NCI-H2196 (cell line): ENCODE measurements around the gene RASGRF2.
"Not testable (repeated sequence)": the region's sequence is repeated elsewhere in the genome, so short reads cannot be mapped to it uniquely, and the experiment has no call there.

Experiments used
- DNase-seq: peaks from one replicate; lab custom pipeline; 2025; ENCODE audit not compliant: unreplicated experiment; lab: John Stamatoyannopoulos, UW

Gene RASGRF2

DNA sequence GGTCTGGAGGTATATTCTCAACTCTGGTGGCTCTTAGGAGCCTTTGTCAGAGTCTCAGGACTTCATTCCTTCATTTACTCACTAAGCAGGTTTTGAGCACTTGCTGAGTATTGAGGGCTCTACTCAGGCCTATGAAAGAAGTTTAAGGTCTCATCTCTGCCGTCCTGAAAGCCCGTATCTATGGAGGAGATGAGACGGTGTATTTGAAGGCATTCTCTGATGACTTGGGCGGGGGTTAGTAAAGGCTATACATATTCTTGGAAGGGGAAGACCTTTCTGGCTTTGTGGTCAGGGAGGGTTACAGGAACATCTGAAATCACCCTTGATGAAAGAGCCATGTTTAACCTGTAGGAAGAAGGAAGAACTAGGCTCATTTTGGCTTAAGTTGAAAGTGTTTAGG is 21.9 kb downstream of the RASGRF2 start:
- no peak for DNase-seq

DNA sequence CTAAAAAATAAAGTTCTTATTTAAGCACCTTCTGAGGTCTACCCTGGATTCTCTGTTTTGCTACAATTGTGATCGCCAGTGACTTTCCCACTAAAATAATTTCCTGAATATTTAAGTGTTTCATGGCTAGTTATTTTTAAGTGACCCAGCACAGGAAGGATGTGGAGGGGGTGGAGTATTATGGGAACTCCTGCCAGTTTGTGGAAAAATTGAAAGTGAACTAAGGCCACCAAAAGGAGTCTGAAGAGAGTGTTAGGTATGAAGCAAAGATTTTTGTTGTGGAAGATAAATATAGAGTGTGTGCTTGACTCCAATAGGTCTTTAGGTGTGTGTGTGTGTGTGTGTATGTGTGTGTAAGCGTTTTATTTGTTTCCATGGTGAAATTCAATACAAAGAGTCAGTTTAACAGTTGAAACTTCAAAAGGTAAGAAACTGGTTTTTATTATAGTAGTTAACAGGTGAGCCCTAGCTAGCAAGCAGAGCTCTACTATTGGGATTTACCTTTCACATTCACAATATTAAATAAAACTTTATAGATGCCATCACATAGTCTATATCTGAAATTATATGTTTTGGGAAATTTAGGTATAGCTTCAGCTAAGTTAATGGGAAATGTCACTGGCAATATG is 25.6 kb downstream of the RASGRF2 start:
- no peak for DNase-seq

DNA sequence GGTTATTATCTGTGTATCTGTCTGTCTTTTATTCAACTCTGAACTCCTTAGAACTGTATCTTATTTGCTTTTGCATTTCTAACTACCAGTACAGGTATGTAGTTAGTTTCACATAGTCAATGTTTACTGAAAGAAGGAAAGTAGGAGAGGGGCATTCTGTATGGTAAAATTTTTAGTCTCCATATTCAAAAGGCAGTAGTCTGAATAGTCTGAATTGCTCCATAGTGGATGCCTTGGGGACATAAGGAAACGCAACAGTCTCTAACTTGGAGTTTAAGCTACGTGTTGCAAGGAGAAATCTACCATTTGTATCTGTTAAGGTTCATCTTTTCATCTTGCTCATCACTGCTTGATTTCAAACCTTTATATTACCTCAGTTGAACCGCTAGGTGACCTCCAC is 26.2 kb downstream of the RASGRF2 start:
- no peak for DNase-seq

DNA sequence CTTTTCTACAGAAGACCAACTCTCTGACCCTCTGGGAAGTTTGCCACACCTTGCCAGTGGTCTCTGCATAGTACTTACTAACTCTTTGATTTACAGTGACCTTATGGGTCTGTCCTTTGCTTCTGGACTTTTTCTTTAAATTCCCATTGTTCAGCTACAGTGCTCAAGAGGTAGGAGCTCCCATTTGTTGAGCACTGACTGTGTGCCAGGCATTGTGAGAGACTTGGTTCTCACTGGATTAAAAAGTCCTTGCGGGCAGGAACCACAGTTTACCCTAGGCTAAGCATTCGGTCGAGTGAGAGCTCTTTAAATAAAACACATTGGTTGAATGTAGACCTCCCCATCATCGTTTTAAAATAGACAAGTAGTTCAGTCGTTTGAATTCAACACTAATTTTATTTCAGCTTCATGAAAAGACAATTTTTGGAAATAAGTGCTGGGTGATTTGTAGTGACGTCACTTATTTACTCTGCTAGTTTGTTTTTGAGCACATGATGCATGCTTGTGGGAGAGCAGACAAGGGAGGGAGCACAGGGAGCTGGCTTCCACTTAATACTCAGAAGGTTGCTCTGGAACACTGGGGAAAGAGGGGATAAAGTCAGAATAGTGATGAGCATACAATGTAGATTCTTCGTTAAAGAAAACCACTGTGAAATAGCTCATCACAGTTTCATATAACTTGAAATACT is 27.1 kb downstream of the RASGRF2 start:
- no peak for DNase-seq

DNA sequence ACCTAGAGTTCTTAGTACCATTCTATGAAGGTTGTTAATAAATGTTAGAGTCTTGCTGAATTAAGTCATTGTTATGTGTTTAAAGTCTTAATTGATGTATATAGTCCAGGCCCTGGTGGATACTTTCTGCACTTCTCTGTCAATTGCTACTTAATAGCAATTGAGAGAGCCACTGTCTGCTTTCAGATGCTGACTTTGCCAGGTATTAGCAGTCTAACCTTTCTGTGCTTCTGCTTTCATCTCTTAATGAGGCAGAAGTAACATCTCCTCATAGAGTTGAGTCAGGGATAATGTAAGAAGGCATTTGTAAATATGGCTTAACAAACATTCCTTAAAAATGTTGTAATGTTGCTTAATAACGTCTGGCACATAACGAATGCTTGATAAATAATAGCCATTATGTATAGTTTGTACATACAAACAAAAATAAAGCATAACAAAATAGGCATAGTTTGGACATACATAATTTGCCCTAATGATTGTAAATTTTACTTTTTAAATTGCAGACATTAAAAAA is 28.3 kb downstream of the RASGRF2 start:
- DNase-seq = no peak

DNA sequence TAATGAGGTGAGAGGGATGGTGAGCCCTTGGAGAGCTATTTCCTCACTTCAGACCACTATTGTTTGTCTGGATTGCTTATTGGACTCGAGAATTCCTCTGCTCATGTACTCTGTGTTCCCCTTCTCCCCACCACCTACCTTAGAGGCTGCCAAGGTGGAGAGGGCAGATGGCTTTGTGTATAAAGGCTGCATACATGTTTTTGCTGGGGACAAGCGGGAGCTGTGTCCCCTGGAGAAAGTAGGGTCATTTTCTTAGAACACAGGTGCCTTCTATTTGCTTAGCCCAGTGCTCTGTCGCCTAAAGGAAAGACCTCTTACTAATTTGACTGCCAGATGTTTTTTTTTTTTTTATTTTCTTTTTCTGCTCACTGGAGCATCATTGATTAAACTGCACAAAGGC is 29.7 kb downstream of the RASGRF2 start:
- DNase-seq = no peak

DNA sequence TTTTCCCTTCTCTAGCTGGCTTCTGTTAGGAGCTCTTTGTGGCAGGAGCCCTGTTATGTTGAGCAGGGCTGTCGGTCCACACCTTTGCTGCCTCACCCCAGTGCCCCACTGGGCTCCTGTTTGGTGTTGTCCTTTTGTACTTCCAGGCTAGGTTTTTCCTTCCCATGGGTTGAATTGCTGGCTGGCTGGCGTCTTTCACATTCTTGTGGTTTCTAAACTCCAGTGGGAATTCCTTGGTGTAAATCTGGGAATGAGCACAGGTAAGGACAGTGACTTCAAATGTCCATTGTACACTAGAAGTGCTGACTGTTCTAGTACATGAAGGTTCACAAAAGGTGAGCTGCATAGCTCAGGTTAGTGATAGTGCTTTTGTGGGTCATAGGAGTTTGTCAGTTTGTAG is 30.4 kb downstream of the RASGRF2 start:
- no peak for DNase-seq

DNA sequence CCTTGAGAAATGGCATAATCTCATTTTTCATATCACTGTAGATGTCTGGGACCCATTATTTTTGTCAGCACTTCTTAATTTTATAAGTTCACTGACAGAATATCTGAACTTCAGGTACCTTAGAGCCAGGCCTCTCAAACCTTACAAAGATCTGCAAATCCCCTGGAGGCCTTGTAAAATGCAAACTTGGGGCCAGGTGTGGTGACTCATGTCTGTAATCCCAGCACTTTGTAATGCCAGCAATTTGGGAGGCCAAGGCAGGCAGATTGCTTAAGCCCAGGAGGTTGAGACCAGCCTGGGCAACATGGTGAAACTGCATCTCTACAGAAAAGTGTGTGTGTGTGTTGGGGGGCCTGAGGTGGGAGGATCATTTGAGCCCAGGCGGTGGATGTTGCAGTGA is 30.8 kb downstream of the RASGRF2 start:
- DNase-seq = no peak

DNA sequence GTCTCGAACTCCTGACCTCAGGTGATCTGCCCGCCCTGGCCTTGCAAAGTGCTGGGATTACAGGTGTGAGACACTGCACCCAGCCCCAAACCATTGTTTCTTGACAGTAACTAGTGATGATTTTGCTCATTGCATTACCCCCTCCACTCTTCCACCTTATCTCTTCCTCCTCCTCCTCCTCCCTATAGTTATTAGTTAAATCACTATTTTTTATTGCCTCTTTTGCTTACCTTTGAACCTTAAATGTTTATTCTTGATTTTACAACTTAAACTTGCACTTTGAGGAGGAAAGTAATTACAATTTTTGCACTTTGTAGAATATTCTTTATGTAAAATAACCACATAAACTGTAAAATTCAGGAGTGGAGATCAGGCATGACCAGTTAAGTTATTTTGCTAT is 35.7 kb downstream of the RASGRF2 start:
- no peak for DNase-seq

DNA sequence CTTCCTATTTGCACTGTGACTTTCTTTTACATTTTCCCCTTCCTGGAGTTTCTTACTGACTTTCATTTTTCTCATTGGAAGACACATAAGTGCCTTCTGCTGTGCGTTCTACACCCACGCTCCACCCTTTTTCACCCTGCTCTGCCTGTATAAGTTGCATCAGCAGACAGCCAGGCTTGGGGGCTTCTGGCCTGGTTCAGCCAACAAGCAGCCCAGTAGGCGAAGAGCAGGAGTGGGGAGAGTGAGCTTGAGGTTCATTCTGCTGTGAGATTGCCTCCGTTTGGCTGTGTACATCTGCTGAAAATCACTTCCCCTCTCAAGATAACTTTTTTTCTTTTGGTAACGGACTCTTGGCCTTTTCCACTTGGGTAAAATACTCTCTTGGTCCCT is 38.4 kb downstream of the RASGRF2 start:
- DNase-seq = no peak

DNA sequence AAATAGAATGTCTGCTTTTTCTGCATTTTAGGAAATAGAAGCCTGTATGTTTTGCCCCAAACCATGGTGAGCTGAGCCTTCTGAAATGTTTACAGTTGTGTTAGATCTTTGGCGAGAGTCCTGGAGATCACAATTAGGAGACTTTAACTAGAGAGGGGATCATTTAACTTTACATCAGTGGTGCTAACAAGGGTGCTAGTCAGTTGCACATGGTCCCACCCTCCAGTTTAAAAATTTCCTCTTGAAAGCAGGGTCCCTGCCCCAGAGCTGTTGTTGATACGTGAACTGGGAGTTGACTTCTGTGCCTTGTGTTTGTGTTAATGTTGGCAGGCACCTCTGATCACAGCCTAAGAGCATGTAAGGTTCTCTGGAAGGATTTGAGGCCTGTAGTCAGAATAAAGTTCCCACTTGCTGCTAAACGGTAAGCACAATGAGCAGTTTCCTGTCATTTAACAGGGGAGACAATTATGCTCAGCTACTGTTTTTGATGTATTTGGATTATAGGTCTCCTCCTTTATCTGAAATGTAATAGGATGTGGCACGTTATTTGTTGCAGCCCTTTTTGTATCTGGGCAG is 43.7 kb downstream of the RASGRF2 start:
- no peak for DNase-seq

DNA sequence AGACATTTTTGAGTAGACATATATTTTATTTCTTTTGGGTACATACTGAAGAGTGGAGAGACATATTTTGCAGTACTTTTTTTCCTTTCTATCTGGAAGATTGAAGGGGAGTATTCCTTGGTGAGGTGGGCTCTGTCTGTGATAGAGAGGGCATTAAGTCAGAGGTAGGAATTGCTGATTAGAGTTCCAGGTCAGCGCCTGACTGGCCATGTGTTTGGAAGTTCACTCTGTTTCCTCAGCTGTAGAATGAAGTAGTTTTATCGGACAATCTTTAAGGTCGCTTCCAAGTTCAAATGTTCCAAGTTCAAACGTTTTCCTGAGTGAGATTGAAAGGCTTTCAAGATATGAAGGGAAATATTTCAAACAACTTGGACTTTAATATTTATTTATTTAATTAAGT is 45.5 kb downstream of the RASGRF2 start:
- DNase-seq = no peak

DNA sequence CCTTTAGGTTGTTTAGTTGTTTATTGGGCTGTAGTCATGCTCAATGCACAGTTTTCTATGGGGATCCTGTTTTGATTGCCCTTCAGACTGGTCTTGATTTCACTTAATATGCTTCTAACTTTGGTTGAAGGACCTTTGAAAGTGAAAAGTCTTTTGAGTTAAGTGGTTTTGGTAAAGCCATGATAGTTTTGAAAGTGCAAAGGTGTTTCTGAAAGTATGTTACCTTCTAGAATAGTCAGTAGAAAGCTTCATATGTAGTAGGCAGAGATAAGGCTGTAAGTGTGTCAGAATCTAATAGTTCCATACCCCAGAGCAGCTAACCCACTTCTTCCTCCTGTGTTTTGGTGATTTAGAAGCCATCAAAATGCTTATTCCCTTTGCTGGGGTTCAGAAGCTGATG is 46.1 kb downstream of the RASGRF2 start:
- no peak for DNase-seq

DNA sequence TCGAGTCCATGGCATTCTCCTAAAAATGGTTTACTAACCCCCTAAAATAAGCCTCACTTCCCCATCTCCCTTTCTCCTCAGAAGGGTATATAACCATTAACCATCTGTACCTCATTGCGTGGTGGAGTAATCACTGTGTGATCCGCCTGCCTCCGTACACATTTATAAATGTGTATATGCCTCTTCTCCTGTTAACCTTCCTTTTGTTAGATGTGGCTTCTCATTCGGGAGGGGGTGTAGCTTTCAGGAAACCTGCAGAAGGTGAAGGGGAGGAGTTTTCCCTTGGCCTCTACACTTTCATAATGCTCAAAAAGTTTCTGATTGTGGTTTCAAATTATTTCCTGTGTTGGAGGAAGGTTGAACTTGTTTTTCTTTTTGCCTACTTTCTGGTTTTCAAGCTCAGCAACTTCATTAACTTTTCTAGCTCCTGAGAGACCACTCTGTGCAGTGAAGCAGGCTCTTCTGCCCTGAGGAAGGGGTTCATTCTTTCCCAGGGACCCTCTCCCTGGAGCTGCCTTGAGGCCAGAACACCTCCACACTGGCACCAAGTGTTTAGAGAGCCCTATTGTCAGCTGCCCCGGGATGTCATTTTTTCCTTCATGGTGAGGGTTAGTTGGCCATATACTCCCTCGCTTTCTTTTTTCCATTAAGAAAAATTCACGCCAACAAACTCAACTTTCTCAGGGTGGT is 46.9 kb downstream of the RASGRF2 start:
- no peak for DNase-seq

DNA sequence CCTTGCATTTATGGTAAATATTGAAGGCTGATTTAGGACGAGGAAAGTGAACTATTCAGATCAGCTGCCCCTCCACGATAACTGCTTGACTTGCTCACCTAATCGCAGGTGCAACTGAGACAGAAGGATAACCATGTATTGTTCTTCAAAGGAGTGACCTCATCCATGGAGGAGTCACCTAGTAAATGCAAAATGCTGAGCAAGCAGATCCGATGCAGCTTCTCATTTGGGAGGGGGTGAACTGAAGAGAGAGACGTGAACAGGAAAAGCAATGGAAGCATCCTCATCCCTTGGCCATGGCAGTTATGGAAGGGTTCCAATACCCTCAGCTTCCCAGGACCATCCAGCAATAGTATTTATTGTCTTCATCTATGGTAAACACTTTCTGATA is 47.5 kb downstream of the RASGRF2 start:
- no peak for DNase-seq

DNA sequence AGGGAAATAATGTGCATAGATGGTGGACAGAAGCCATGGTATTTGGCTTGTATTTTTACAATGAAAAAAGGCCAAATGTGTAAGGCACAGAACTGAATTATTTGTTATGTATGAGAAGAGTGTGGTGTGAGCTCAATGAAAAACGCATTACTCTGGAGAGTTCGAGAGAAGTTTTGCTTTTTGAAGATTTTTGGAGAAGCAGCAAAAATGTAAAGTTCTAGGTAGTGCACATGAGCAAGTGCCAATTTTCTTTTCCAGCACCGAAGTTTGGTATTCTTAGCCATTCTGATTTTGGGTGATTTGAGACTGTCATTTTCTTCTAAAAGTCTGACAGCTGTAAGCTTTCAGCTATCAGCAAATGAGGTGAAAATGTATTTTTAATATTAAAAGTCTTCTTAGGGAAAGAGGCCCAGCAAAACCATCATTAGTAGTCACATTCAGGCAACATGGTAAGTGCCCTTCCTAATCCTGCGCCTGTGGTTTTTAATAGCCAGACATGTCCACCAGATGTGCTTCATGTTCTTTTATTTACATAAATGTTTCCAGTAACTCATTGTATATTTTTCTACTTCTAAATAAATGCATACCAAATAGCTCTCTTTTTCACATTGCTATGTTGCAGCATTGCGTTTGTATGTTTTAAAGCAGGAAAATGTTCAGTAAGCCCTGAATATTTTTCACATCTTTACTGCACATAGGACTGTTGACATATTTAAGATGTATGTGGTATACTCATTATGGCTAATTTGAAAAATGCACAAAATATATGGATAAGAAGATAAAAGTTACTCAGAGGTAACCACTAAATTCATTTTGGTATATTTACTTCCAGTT is 50.4 kb downstream of the RASGRF2 start:
- no peak for DNase-seq

DNA sequence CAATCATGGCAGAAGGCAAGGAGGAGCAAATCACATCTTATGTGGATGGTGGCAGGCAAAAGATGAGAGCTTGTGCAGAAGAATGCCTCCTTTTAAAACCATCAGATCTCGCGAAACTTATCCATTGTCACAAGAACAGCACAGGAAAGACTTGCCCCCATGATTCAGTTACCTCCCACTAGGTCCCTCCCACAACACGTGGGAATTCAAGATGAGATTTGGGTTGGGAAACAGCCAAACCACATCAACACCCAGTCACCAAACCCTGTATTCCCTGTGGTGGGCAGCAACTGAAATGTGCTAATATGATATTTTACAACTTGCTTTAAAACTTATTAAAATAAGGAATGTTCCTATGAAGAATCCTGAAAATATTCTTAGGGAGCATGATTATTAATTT is 54.2 kb downstream of the RASGRF2 start:
- DNase-seq = no peak

DNA sequence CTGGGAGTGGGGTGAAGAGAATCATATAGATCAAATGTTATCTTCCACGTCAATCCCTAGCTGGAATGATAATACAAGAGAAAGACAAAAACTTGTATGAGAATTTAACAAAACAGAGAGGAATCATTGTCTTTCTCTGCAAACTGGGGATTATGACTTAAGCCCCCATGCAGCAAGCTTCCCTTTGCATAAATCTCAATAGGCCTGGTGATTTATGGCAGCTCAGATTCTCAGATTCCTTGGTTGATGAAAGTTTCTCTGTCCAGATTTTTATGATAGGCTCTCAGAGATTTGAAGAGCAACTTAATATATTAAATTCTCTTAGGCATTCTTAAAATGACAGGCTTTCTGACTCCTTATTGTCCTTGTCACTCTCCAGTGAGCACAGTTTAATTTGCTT is 56.0 kb downstream of the RASGRF2 start:
- no peak for DNase-seq

DNA sequence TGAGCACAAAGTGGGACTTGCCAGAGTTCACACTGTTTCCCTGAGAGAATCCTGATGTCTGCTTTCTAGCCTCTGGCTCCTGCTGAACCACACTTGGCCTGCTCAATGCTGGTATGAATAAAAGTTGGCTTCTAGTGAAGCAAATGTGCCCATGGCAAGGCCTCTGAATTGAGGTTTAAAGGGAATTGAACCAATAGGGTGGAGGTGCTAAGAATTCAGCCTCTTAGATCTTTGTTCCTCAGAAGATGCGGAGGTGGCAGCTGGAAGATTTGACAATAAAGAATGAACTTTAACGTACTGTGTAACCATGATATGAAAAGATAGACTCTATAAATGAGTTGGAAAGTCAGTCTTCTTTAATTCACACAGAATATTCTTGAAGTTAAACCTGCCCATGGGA is 57.2 kb downstream of the RASGRF2 start:
- no peak for DNase-seq

DNA sequence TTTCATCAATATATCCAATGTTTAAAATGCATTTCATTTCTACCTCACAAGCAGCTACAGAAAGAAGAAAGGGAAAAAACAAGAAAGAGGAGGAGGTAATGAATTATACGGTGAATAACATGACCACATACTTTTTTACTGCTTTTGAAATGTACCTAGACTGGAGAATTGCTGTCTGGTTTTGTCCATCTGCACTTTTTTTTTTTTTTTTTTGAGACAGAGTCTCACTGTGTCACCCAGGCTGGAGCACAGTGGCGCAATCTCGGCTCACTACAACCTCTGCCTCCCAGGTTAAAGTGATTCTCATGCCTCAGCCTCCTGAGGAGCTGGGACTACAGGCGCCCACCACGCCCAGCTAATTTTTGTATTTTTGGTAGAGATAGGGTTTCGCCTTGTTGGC is 58.4 kb downstream of the RASGRF2 start:
- not testable (repeated sequence) for DNase-seq

DNA sequence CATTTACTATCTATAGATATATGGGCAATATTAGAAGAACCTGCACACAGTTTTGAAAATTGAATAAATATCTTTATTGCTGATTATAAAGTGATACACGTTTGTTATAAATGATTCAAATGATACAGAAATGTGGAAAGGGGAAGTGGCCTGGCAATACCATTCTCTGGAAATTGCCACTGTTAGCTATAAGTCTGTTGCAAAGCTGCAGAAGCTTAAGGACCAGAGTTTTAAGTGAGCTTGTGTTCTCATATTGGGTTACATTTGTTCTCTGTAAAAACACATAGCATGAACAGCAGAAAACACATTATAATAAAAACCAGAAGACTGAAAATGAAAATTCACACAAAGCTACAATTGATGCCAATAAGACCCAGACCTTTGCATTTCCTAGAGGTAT is 59.6 kb downstream of the RASGRF2 start:
- DNase-seq = no peak
